ENCODE results near the gene TNRC6B.
"Not testable (repeated sequence)": the region's sequence is repeated elsewhere in the genome, so short reads cannot be mapped to it uniquely, and the experiment has no call there.

Gene TNRC6B

GRCh38 chr22:40183603-40184002, 5.9 kb downstream of the TNRC6B start:
- DNase-seq: not testable (repeated sequence)

GRCh38 chr22:40187389-40187788, 9.7 kb downstream of the TNRC6B start:
- no peak for DNase-seq

- DNase-seq: no peak
These were observed 12.3 kb downstream of the TNRC6B start for GRCh38 chr22:40189997-40190396.

DNA sequence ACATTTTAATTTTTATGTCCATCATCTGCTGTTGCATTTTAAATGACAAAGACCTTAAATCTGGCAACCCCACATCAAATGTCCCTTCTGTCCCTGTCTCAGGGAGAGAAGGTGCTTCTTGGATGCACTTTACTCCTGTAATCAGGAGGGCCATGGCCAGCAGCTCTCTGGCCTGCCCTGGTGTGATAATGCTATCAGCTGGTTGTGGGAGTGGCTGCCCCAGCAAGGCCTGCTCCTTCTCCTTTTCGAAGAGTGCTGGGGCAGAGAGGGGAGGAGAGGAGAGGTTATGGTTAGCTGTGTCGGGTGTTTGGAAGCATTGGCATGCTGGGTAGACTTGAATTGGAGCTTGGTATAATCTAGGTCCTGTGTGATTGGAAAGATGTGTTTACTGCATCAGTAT, 12.8 kb downstream of the TNRC6B start:
- DNase-seq: no peak

GRCh38 chr22:40193429-40194421, 16.0 kb downstream of the TNRC6B start:
- peak in 1 of 2 donors; percentile 22 for DNase-seq

DNA sequence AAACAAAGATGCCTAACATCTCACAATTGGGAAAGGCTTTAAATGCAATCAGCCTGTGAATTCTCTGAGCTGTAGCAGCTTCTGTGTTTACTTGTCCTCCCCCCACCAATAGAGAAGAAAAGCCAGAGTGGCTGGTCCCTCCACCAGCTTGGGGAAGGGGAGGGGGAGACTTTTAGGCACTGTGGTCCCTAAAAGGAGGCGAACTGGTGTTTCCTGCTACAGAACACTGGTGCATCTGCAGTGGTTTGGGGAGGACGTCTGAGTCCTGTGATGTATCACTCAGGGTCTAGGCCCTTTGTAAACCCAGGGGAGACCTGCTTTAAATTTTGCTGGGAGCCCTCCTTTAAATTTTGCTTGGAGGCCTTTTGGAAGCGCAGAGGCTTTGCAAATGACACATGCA, 16.9 kb downstream of the TNRC6B start:
- DNase-seq: no peak

DNA sequence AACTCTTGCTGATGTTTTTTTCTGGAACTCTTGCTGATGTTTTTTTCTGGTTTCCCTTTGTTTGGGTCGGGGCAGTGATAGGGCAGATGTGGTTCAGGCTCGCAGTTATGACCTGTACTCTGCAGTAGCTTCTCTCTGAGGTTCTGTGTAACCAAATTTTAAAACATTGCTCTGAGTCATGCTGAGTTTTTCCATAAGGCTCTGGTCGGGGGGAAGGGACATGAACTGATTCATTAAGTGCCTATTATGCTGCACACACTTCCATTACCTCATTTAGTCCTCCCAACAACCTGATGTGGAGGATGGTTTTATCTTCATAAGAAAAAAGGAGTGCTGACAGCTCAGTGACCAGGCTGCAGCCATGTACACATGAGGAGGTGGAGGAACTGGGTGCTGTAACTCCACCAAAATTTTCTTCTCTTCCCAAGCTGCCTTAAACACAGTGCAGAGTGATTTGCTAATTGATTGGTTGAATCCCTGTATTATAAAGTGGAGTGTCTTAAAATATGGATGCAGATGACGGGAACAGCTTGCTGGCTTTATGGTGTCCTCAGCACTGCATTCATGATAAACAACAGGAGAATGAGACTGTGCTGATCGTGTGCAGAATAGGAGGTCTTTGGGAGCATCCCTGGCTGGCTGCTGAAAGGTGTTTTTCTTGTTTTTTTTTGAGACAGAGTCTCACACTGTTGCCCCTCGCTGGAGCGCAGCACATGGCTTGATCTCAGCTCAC, 19.1 kb downstream of the TNRC6B start:
- no peak for DNase-seq

GRCh38 chr22:40197421-40197820, 19.7 kb downstream of the TNRC6B start:
- DNase-seq: not testable (repeated sequence)

- no peak for DNase-seq
These were observed 21.0 kb downstream of the TNRC6B start for GRCh38 chr22:40198733-40199132.

GRCh38 chr22:40199223-40199622, 21.5 kb downstream of the TNRC6B start:
- DNase-seq: no peak

GRCh38 chr22:40199852-40200251, 22.1 kb downstream of the TNRC6B start:
- no peak for DNase-seq

DNA sequence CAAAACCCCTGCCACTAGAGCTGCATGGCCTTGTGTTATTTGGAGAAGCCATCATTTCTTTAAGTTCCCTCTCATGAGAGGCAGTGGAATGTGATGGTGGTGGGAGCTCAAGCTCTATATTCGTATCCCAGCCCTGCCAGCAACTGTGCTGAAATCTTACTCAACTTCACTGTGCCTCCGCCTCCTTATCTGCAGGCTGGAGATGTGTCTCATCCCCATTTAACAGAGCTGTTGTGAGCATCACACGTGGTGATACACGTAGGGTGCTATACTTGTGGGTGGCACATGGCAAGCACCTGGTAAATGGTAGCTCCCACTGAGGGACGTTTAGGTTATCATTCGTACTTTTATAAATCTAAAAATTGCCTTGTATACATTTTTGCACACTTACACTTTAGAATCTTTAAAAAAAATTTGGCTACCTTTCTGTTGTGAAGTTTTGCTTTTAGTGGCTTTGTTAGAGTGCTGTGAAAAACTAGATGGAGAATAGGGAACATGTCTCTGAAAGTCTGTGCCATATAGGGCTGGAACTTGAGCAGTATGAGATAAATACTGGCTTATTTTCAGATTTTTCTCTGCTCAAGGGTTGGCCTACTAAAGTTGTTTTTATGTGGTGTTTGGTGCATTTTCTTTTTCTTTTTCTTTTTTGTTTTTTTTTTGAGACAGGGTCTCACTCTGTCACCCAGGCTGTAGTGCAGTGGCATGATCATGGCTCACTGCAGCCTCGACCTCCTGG, 23.2 kb downstream of the TNRC6B start:
- DNase-seq: no peak

DNA sequence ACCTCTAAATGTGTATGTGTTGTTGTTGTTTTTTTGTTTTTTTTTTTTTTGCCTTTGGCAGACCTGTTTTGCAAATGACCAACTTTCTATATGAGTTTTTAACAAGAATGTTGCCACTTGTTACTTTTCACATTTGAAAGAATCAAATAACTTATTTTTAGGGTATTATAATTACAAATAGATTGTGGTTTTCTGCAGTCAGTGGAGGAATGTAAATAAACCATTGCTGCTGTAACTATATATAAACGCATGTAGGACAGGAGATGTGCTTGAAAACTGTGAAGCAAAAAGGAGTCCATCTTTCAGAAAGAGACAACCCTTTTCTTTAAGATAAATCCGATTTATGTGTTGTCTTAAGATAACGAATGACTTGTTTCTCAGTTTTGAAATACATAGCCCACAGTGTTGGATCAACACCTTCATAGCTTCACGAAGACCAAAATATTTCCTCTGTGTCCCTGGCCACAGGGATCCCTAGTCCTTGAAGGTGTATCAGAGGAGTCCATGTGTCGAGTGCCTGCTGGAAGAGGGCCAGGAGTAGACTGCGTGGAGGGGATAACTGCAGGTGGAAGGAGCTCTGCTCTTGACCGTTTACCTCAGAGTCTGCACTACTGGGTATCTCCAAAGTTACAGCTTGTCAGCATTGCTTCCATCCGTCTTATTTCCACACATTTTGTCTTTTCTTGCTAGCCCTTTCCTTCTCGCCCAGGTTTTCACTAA, 24.7 kb downstream of the TNRC6B start:
- no peak for DNase-seq

- DNase-seq: no peak
These were observed 25.8 kb downstream of the TNRC6B start for GRCh38 chr22:40203572-40203971.

- DNase-seq: no peak
These were observed 26.8 kb downstream of the TNRC6B start for GRCh38 chr22:40204321-40205116.

GRCh38 chr22:40206561-40206960, 28.8 kb downstream of the TNRC6B start:
- DNase-seq: no peak

DNA sequence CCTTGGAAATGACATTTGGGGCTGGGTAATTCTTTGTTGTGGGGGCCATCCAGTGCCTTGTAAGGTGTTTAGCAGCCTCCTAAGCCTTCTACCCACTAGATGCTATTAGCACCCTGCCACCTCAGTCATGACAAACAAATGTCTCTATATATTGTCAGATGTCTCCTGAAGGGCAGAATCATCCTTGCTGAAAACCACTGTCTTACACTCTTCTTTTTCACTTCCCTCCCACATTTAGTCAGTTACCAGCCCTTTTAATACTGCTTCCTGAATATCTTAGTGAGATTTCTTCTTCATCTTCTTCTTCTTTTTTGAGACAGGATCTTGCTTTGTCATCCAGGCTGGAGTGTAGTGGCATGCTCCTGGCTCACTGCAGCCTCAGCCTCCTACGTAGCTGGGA, 33.1 kb downstream of the TNRC6B start:
- DNase-seq: no peak

GRCh38 chr22:40211476-40212054, 33.8 kb downstream of the TNRC6B start:
- DNase-seq: no peak

GRCh38 chr22:40212121-40212520, 34.4 kb downstream of the TNRC6B start:
- DNase-seq: no peak

- DNase-seq: no peak
These were observed 35.8 kb downstream of the TNRC6B start for GRCh38 chr22:40213478-40213877.

DNA sequence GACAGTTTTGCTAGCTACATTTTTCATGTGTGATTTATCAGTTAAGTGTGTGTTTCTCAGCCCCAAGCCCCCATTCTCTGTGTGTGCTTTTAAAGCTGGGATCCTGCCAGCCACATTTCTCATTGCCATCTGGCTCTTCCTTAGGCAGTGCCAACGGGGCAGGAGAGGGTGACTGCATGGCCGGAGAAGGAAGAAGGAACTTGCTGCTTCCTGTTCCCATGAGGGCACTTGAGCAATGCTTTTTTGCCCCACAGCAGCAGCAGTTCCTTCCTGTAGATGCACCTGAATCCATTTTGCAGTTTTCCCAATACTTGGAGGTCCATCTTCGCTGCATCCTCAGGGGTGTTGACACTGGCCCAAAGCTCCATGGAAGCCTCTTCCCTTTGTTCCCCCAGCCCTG, 37.5 kb downstream of the TNRC6B start:
- DNase-seq: peak in 1 of 2 donors; percentile 15
